NOMO-1 (cell line): ENCODE results near the gene NBPF12.
"Not testable (repeated sequence)": the region's sequence is repeated elsewhere in the genome, so short reads cannot be mapped to it uniquely, and the experiment has no call there.

Experiments
- DNase-seq, 2 experiments: peaks; one replicate each; lab custom pipeline; 2025; ENCODE audit not compliant: unreplicated experiment in 2 of 2; lab: John Stamatoyannopoulos, UW

Gene NBPF12, protein sequence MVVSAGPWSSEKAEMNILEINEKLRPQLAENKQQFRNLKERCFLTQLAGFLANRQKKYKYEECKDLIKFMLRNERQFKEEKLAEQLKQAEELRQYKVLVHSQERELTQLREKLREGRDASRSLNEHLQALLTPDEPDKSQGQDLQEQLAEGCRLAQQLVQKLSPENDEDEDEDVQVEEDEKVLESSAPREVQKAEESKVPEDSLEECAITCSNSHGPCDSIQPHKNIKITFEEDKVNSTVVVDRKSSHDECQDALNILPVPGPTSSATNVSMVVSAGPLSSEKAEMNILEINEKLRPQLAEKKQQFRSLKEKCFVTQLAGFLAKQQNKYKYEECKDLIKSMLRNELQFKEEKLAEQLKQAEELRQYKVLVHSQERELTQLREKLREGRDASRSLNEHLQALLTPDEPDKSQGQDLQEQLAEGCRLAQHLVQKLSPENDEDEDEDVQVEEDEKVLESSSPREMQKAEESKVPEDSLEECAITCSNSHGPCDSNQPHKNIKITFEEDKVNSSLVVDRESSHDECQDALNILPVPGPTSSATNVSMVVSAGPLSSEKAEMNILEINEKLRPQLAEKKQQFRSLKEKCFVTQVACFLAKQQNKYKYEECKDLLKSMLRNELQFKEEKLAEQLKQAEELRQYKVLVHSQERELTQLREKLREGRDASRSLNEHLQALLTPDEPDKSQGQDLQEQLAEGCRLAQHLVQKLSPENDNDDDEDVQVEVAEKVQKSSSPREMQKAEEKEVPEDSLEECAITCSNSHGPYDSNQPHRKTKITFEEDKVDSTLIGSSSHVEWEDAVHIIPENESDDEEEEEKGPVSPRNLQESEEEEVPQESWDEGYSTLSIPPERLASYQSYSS (N-terminal part only)

DNA sequence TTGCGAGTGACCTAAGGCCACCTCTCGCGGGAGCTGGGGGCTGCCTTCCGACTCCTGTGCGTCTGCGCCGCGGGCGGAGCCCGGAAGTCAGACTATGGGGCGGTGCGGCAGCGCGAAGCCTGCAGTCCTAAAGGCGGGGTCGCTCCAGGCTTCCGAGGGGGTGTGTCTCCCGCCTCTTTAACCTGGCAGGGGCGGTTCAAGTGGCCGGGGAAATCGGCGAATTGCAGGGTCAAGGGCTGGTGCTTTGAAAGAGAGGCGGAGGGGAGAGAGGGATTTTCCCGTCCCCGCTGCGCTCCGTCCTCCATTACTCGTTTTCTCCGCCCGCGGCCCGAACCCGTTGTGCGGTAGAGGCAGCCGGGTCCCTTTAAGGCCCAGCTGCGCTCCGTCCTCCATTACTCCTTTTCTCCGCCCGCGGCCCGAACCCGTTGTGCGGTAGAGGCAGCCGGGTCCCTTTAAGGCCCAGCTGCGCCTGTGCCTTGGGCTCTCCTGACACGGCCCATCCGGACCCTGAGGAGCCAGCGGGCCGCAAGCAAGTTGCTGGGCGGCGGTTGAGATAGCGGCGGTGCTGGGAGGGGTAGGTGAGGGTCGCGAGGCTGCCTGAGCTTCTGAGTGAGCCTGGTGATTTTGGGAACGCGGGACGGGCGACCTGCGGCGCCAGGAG is at the start of gene NBPF12:
NBPF12 (plus strand) TSS at position 83 of the 661 bp plus-strand sequence. CDS start 21,820 bp downstream, outside the sequence.
- peak; percentile 60 to 62 for DNase-seq

DNA sequence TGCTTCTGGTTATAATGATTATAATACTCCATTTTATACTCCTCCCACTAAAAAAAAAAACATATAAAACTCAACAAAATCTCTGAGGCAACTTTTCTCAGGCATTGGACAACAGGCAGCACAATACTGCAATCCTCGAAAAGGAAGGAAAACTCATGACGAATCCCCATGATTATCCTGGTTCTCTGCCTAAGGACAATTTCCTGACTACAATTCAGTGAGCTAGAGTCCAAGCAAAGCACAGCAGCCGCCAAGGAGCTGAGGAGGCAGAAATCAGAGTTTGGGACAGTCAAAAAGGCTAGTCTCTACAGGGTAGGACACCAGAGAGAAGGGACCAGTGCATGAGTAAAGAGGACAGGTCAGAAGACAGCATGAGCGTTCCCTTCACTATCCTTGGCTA is 46.8 kb upstream of the NBPF12 start:
- DNase-seq = not testable (repeated sequence)

DNA sequence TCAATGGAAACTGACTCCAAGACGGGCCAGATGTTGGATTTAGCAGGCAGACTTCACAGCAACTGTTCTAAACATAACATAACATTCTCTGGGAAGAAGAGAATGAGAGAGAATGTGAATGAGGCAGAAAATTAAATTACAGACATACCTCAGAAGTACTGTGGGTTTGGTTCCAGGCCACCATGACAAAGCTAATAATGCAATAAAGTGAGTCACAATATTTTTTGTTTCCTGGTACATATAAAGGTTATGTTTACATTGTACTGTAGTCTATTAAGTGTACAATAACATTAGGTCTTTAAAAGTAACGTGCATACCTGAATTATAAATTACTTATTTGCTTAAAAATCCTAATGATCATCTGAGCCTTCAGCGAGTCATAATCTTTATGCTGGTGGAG is 45.8 kb upstream of the NBPF12 start:
- DNase-seq = not testable (repeated sequence)

DNA sequence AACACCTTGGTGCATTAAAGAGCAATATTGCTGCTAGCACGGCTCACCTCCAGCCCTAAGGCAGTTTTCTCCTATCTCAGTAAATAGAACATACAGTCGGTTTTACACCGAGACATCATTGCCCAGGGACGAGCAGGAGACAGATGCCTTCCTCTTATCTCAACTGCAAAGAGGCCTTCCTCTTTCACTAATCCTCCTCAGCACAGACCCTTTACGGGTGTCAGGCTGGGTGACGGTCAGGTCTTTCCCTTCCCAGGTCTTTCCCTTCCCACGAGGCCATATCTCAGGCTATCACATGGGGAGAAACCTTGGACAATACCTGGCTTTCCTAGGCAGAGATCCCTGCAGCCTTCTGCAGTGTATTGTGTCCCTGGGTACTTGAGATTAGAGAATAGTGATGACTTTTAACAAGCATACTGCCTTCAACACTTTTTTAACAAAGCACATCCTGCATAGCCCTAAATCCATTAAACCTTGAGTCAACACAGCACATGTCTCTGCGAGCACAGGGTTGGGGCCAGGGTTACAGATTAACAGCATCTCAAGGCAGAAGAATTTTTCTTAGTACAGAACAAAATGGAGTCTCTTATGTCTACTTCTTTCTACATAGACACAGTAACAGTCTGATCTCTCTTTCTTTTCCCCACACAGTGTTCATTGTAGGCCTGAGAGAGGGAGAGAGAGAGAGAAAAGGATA is 30.4 kb upstream of the NBPF12 start:
- DNase-seq = not testable (repeated sequence)

DNA sequence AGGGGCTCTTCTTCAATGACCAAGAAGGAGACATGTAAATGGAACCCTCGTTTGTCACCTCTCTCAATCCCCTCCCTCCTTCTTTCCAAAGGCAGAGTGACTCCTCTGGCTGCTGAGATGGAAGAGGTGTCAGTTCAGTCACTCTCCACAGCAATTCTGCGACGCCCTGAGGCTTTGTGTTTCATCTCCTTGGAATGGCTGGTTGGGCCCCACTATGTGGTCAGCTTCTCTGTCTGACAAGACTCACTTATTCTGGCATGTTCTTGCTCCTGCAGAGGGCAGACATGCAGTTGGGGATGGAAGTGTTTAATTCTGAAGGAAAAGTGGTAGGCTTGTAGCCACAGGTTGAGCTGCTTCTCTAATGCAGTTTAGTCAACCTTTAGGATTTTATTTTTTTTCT is 25.1 kb upstream of the NBPF12 start:
- not testable (repeated sequence) for DNase-seq

DNA sequence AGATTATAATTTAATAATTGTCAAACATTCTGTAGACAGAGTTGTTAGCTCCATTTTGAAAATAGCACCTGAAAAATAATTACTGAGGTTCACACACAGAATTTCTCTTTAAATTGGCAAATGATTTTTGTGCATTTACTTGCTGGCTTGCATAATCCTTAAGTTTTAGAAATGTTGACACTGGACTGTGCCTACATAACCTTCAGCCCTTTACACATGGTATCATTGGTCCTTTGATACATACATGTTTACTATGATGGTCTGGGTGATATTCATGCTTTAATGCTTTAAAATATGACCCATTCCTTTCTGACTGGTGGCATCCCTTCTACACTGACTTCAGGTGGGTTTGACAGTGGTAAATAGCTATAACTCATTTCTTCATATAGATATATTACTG is 17.3 kb upstream of the NBPF12 start:
- not testable (repeated sequence) for DNase-seq

DNA sequence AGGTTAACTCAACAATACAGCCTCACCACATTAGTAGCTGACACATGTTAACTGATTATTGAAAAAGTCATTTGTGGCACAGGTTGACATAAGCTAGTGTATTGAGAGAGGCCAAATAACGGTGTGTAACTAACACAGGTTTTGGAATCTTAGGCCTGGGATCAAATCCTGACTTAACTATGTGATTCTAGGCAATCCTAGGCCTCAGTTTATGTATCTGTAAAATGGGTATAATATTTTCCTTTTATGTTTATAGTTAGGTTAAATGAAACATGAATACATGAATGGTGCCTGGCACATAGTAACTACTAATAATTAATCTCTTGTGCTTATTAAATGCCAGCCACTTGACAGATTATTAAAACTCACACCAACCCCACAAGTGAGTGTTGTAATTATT is 15.5 kb upstream of the NBPF12 start:
- not testable (repeated sequence) for DNase-seq

DNA sequence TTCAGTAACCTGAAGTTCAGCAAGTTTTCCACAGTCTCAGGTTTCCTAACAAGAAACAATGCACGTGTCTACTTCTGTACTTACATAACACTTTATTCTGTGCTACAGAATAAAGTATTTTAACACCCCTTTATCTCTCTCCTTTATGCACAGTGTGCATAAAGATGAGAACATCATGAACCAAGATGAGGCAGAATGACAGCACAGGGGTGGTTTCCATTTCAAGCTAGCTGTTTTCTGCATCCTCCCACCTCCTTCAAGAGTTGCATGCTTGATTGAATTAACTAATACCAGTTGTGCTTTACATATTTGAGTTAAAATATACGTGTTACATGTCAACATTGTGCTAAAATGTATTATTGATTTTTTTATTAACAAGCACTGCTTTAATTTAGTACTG is 14.0 kb upstream of the NBPF12 start:
- not testable (repeated sequence) for DNase-seq

DNA sequence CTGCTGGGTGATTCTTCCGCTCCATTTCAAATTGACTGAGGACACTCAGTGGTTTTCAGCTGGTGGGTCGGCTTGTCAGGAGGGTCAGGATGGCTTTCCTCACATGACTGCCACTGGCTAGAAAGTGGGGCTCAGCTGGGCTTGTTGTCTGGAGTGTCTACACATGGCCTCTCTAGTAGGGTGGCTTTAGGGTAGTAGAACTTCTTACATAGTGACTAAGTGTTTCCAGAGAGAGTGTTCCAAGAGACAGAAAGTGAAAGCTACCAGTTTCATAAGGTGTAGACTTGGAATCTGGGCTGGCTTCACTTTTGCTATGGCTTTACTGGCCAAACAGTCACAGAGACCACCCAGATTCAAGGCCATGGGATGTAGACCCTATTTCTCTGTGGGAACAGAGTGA is 11.7 kb upstream of the NBPF12 start:
- DNase-seq = not testable (repeated sequence)

DNA sequence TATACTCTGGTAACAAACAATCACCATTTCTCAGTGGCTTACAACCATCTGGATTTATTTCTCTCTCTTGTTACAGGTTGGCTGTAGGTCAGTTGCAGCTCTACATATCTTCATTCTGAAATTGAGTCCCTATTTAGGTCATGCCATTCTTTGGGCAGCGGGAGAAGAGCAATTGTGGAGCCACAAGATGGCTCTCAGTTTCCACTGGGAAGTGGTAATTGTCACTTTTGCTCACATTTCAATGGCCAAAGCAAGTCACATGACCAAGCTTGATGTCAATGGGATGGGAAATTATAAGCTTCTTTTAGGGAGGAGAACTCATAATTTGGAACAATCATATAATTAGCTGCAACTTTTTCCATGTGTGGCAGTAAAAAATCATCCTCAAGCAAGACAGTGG is 7.9 kb upstream of the NBPF12 start:
- DNase-seq = not testable (repeated sequence)

DNA sequence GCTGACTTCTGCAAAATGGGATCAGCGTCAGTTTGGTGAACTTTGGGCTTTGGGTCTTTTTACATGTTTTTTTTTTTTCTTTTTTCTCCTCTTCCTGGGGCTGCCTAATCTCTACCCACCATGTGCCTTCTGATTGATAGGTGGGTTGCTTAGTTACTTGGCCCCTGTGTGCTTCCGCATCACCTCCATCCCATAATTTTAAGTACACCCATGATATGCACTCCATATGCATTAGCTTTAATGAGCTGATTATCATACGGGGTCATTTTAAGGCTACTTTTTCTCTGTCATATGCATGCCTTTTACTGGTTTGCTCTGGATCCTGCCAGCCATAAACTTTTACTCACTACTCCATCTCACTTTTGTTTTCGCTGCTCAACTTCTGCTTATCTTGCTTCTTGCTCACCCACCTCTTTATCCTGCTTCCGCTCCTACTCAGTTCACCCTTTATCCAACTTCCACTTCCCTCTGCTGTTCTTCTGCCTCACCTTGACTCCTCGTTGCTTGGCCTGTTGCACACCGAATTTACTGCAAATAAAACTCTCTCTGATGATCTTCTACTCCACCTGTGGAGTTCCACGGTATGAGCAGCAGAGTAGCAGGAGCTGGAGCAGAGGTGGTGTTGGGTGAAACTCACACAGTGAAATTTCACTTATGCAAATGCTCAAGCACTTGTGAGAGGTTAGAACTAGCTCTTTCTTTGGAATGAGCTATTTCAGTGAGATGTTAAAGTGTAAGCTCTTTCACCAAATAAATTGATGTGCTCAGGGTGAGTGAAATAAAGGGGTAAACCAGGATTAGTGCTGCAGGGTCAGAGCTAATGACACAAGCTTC is 3.5 kb upstream of the NBPF12 start:
- not testable (repeated sequence) for DNase-seq

DNA sequence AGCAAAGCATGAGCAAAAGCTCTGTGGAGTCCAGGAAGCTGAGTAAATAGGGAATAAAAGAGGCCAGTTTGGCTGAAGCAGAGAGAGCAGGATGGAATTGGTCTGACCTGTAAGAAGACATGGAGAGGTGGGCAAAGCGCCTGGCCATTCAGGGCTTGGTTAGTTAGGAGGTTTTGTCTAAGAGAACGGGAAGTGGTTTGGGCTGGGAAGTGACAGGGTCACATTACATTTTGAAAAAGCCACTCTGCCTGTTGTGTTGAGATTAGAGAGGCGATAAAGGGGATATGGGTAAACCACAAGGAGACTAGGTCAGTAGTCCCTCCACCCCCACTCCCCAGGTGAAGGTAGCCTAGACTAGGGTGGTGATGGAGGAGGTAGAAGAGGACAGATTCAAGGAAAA is 662 bp upstream of the NBPF12 start:
- not testable (repeated sequence) for DNase-seq

DNA sequence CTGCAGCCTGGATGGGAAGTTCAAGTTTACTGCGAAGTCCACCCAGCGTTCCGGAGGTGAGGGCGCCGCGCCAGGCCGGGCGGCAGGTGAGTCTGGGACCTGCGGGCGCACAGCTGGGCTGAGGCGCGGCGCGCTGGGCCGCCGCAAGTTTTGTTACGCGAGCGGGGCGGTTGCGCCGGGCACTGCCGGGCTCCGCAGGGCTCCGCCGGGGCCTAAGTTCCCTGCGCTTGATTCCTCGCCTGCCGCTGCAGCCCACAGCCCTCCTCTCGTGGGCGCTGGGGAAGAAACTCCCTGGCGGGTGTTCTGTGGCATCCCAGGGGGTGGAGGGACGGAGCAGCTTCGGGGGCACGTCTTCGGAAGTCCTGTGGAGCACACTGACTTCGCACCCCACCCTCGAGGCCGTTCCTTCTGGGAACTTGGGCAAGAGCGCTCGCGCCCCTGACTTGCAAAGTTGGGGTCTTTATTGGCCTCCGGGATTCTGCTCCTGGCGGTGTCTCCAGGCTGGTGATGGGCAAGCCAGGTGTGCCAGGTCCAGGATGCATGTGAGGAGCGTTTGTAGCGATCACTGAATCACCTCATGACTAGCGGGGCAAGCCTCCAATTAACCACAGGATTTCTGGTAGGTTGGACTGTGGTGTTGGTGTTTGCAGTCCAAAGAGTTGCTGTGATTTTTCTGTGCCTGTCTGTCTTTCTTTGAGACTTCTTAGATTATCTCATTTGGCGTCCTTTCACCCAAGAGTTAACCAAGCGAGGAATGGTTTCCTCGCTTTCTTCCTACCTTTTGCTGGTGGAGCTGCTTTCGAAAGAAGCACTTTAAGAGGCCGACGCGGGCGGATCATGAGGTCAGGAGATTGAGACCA is 1.0 kb downstream of the NBPF12 start:
- not testable (repeated sequence) for DNase-seq

DNA sequence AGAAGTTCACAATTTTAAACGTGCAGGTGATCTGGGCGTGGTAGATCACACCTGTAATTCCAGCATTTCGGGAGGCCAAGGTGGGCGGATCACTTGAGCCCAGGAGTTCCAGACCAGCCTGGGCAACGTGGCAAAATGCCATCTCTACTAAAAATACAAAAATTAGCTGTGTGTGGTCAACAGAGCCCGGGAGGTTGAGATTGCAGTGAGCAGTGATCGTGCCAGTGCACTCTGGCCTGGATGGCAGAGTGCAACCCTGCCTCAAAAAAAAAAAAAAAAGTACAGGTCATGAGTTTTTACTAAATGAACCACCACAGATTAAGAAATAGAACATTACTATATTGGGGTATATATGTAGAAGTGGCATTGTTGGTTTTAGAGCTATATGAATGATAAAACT is 2.2 kb downstream of the NBPF12 start:
- DNase-seq = not testable (repeated sequence)

DNA sequence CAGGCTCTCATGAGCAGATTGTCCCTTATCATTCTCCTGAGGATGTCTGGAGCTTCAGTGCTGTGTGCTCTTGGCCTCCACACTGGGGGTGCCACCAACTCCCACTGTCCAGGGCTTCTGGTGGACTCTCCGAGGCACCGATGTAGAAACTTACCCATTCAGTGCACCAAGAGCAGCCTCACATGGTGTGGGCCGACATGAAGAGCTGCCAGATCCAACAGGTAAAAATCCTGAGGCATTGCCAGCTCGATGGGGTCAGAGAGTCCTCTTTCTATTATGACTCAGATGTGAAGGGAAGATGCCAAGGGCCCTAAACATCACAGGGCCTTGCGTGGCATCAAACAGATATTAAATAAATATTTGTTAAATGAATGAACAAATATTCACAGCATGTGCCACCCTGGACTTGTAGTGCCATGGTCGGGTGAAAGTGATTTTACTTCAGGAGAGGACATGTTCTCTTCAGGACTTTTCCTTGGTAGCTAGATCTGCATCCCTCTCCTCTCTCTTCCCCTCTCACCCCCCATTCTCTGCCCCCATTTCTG is 5.3 kb downstream of the NBPF12 start:
- DNase-seq = not testable (repeated sequence)

DNA sequence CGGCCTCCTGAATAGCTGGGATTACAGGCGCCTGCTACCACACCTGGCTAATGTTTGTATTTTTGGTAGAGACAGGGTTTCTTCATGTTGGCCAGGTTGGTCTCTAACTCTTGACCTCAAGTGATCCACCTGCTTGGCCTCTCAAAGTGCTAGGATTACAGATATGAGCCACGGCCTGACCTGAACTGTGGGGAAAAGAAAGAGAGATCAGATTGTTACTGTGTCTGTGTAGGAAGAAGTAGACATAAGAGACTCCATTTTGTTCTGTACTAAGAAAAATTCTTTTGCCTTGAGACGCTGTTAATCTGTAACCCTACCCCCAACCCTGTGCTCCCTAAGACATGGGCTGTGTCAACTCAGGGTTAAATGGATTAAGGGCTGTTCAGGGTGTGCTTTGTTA is 10.0 kb downstream of the NBPF12 start:
- DNase-seq = not testable (repeated sequence)

DNA sequence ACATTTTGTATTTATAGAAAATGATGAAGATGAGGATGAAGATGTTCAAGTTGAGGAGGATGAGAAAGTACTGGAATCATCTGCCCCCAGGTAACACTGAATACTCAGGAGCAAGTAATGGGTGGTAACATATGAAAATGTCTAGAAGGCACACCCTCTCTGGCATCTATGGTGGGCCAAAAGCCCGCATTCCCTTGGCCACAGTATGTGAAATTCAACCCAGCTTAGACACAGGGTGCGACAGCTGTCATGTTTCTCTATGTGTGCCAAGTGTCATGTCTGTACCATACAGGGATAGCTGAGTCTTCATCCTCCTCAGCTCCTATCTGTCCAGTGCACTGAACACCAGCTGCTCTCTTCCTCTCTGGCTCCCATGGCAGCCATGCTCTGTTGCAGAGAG is 26.2 kb downstream of the NBPF12 start:
- DNase-seq = not testable (repeated sequence)

DNA sequence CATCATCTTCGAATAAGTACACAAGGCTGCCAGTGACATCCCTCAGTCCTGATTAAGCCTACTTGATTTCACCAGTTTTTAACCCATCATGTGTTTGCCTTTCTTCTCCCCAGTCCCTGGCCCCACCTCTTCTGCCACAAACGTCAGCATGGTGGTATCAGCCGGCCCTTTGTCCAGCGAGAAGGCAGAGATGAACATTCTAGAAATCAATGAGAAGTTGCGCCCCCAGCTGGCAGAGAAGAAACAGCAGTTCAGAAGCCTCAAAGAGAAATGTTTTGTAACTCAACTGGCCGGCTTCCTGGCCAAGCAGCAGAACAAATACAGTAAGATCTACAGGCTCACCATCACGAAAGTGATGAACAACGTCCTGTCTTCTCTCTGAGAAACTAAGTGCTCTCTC is 28.2 kb downstream of the NBPF12 start:
- not testable (repeated sequence) for DNase-seq
